NCI-H774 (cell line): ENCODE data around the gene GTF2F2.
"Not testable (repeated sequence)": the region's sequence is repeated elsewhere in the genome, so short reads cannot be mapped to it uniquely, and the experiment has no call there.

Source experiments
- DNase-seq: peaks from one replicate; lab custom pipeline; 2025; lab: John Stamatoyannopoulos, UW

The GTF2F2 gene

DNA sequence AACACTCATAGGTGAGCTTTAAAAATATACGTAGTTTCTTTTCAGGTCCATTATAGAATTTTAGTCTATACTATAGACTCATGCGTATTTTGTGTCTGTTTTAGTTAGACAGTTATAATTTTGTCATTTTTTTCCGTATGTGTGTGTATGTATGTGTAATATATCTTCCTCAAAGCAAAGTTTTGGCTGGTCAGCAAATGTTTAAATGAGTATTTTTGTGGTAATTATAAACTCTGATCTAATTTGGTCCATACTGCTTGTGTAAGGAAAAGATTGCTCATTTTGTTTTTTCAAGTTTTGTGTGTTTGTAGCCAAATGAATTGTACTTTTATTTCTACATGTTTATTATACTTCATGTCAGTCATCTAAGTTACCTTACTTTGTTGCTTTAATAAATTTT lies 60.0 kb downstream of the GTF2F2 start:
- no peak for DNase-seq

DNA sequence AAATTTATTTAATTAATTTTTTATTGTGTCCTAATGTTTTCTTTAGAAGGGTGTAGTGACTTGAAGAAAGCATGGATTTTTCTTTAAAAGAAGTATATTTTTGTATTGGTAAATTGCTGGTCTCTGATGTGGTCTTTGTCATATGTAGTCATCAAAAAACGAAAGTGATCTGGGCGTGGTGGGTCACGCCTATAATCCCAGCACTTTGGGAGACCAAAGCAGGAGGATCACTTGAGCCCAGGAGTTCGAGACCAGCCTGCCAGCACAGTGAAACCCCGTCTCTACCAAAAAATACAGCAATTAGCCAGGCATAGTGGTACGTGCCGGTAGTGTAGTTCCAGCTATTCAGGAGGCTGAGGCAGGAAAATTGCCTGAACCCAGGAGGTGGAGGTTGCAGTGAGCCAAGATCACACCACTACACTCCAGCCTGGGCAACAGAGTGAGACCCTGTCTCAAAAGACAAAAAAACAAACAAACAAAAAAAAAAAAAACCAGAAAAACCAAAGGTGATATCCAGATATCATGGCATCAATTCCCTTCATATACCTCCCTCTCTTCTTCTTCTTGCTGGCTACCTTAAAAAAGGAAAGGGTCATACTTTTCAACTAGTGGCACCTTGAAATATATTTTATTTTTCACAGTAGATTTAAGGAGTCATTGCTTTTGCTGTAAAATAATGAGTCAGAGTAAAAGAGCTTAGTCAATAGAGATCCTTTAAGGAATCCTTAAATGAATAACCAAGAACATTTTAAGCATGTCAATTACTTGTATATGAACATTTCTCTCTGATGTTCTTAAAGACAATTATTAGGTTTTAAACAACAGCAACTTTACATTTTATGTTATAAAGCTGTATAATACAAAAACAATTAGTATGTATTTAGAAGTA lies 60.6 kb downstream of the GTF2F2 start:
- DNase-seq, result no peak

DNA sequence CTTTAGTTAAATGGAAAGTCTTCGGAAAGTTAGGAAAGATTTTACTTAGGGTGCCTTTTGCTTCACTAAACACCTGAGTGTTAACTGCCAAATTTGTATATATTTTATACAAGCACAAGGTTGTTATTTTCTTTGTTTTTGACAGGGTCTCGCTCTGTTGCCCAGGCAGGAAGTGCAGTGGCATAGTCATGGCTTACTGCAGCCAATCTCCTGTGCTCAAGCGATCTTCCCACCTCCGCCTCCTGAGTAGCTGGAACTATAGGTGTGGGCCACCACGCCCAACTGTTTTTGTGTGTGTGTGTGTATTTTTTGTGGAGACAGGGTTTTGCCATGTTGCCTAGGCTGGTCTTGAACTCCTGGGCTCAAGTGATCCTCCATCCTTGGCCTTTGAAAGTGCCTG lies 64.4 kb downstream of the GTF2F2 start:
- DNase-seq, result no peak

DNA sequence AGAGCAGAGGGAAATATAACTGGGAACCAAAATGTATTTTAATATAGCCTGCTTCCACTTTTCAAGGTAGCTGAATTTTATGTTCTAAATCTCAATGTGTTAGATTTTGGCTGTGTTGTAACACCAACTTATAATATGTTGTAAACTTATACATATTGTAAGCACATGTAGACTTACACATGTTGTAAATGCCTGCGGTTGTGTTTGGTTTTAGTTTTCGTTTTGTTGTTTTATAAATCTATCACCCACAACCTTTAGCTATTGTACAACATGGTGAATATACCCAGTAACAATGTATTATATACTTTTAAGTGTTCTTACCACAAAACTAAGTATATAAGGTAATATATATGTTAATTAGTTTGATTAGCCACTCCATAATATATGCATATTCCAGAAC lies 65.0 kb downstream of the GTF2F2 start:
- DNase-seq, result no peak

DNA sequence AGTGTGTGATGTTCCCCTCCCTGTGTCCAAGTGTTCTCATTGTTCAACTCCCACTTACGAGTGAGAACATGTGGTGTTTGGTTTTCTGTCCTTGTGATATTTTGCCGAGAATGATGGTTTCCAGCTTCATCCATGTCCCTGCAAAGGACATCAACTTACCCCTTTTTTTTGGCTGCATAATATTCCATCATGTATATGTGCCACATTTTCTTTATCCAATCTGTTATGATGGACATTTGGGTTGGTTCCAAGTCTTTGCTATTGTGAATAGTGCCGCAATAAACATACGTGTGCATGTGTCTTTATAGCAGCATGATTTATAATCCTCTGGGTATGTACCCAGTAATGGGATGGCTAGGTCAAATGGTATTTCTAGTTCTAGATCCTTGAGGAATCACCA lies 68.8 kb downstream of the GTF2F2 start:
- not testable (repeated sequence) for DNase-seq

DNA sequence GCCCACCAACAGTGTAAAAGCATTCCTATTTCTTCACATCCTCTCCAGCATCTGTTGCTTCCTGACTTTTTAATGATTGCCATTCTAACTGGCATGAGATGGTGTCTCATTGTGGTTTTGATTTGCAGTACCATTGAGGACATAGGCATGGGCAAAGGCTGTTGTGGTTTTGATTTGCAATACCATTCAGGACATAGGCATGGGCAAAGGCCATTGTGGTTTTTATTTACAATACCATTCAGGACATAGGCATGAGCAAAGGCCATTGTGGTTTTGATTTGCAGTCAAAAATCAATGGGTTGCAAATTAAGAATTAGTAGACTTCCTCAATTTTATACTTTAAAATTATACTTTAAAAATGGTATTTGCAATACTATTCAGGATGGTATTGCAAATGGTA lies 69.2 kb downstream of the GTF2F2 start:
- DNase-seq, result not testable (repeated sequence)

DNA sequence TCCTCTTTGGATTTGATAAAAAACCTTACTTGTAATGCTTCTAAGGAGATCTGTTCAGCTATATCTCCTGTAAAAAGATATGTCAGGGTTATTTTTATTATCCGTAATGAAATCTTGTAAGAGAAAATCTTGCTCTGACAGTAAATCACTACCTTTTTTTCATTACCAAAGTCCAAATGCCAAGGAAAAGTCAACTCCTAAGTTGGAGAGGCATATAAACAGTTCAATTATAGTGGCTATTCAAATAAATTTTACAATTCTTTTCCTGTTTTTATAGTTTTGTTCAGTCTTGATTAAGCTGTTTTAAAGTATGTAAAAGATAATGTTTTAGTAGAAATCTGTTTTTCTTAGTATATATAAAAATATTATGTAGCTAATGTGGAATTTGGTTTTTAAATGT lies 71.6 kb downstream of the GTF2F2 start:
- DNase-seq, result no peak

DNA sequence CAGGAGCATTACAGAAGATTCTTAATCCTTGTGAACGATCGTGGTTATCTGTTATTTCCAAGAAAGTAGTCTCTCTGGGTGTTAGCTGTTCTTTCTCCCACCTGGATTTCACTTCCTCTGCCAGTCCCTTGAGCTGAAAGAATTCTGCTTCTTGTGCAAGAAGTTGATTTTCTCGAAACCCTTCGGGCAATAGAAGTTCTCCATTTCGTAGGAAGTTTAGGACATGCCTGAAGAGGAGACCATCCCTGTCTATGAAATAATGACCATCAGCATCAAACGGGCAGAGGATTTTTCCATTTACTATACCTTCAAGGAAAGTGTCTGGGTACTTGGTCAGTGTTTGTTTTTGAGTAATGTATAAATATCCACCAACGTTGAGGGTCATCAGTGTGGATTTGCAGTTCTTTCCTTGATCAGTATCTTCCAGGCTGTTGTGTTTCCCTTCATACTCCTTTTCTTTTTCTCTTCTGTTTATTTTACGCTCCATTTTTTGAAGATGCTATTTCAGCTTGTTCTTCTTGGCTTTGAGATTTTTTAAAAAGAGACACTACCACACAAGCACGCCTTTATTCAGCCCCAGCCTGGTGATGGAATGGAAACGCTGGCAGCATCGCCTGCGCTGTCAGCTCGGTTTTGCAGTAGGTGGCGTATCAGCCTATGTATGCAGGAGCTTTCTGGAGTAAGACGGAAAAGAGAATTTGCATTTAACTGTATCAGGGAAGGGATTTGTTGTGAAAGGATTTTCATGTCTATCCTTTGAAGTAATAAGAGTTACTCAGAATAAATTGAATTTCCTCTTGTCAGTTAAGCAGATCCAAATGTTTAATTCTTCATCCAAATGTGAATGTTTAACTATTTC lies 74.0 kb downstream of the GTF2F2 start:
- no peak for DNase-seq

DNA sequence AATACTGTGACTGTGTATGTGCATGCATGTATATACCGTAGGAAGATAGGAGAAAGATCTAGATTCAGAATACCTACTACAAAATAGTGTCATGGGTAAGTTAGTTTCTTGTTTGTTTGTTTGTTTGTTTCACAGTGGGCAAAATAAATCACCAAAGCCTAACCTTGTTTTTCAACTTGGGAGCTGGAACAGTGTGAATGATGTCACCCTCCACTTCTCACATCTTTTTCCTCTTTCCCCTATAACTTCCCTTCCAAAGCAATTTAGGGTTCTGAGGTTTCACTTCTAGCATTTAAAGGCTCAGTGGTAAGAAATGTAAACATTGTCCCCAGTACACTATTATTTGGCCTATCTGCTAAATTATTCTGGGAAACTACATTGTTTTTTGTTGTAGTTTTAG lies 75.1 kb downstream of the GTF2F2 start:
- DNase-seq, result no peak

DNA sequence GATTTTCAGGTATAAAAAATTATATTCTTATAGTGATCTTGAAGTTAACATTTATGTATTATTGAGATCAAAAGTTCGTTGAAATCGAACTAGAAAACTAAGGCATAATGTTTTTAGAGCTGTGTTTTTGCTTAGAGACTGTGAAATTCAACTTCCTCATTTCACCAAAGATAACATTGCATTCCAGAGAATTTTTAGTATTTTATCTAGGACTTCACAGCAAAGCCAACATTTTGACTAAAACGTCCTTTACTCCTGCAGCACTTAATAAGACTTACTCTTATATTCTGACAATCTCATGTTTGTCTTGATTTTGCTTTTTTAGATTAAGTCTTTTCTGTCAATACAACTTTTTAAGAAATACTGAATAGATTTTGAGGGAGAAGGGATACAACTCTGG lies 75.8 kb downstream of the GTF2F2 start:
- no peak for DNase-seq

DNA sequence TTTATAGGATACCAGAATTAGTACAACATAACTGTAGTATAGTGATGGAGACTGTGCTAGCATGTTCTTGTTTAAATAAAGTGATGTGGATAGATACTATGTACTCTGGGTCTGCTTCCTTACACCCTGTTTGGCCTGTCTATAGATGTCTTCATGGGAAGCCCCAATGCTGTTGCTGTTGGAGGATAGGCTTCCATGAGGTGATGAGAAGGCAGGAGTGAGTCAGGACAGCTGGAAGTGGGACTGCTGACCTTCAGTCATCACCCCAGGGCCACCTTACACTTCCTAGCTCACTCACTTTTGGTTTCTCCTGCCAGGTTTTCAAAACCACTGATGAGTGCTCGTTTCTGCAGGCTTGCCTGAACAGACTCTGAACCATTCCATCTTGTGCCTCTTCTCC lies 76.3 kb downstream of the GTF2F2 start:
- DNase-seq, result no peak

DNA sequence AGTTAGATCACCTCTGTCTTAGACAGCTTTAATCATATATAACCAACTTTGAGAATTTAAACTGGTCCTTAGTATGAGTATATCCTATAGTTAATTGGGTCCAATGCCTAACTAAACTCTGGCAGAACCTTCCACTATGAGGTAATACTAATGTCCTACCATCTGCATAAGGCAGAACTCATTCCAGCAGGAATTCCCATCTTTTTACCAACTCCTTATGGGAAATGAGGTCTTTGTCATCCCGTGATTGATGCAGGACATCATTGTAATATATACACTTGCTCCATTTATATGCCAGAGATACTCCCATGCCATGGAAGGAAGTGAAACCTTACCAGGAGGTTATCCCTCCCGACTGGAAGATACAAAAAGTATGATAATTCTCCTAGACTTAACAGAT lies 77.7 kb downstream of the GTF2F2 start:
- DNase-seq, result no peak

DNA sequence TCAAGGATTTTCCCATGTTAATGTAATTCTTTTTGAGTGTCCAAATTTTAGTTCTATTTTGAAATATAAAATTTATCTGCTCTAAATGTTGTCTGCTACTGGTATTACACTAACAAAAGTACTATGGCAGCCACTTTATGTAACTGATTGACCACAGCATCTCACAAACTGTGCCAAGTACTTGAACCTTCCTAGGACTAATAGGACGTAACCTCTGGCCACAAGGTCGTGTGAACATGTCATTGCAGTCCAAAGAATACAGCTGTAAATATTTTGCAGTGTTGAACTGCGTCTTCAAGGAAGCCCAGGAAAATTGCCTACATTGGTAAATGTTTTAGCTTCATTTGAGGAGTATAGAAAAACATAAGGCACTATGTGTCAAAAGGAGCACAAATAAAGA lies 78.6 kb downstream of the GTF2F2 start:
- DNase-seq, result no peak

DNA sequence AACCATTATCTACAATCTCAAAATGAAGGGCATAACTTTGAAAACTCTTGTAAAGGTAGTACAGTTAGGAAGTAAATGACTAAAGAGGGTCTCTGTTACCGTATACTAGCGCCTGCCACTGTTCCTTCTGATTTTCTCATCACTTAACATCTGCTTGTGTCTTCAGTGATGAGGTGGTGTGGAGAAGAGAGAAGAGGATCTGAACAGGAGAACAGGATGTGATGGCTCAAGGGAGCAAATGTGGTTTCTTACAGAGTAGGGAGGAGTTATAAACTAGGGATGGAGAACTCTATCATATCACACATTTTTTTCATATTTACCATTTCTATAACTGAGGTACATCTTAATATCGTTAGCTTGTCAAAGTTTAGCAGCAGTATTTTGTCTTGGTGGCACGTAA lies 79.4 kb downstream of the GTF2F2 start:
- DNase-seq, result no peak

DNA sequence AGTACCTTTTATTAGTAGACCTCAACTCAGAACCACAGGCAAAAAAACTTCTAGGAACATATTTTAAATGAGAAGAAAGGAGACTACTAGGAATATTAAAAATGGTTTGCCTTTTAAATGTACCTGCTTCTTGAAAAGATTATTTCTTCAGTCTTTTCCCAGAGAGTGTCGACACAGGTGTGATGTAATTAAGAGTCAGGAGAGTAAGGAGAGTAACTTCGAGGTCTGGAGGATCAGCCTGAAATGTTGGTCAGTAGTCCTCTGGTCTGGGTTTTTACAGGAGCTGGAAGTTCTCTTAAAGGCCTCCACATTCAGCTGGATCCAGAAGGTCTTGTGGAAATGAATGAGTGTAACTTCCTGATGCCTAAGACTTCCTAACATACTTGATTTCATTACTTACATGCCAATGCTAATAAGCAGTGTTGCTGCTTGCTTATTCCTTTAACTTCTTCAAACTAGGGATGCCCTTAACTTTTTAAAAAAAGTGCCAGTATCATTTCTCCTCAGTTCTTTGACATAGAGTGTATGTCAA lies 80.5 kb downstream of the GTF2F2 start, which contains the start of gene KCTD4:
KCTD4 (minus strand) TSS at position 345 of the 532 bp plus-strand sequence. CDS start 6,478 bp downstream, outside the sequence.
- DNase-seq, result no peak

DNA sequence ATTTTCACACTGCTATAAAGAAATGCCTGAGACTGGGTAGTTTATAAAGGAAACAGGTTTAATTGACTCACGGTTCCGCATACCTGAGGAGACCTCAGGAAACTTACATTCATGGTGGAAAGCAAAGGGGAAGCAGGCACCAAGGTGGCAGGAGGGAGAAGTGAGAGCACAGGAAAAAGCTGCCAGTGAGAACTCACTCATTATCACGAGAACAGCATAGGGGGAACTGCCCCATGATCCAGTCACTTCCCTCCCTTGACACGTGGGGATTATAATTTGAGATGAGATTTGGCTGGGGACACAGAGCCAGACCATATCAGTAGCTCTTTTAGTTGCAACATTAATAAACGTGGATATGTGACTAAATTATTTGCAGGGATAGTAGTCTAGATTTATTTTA lies 84.8 kb downstream of the GTF2F2 start:
- DNase-seq, result no peak

DNA sequence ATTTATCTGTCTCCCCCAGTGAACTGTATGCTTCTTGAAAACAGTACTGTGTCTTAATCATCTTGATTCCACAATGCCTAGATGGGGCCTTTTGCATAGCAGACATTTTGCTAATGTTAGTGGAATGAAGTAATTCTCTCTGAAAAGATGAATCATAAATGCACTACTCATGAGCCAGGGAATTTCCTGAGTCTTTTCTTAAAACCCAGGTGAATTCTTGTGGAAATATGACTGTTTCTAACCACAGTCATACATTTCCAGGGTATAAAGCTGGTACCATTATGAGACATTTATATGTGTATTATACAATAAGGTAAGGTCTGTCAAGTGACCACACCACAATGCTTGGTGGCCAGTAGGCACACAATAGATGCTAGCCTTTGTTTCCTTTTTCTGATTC lies 86.0 kb downstream of the GTF2F2 start:
- DNase-seq, result no peak

DNA sequence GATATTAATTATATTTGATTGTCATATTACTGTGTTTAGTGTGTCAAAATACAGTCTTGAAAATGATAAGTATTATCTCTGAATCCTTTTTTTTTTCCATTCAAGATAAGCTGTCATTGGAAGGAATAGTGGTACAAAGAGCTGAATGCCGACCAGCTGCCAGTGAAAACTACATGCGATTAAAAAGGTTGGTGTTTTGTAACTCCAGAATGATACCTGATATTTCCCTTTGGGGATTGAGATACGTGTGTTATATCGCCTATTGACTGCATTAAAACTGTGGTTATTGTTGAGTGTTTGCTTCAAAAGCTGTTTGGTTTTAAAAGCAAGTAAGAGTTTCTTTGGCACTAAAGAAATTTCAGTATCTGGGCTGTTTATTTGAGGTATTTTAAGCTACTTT lies 87.0 kb downstream of the GTF2F2 start:
- DNase-seq, result no peak

DNA sequence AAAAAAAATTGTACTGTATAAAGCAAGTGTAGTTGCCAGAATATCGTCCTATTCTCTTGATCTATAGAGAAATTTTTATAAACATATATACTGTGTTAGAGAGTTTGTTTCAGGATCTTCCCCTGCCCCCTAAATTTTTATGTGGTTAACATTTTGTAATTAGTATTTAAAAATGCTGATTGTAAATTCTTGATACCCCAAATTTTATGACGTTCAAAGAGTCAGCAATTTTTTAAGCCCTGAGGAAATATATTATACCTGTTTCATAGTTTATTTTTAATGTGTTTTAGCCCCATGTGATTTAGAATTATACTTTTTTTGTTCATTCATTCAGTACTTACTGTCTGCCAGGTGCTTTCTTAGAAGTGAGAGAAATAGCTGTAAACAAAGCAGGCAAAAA lies 87.8 kb downstream of the GTF2F2 start:
- no peak for DNase-seq

DNA sequence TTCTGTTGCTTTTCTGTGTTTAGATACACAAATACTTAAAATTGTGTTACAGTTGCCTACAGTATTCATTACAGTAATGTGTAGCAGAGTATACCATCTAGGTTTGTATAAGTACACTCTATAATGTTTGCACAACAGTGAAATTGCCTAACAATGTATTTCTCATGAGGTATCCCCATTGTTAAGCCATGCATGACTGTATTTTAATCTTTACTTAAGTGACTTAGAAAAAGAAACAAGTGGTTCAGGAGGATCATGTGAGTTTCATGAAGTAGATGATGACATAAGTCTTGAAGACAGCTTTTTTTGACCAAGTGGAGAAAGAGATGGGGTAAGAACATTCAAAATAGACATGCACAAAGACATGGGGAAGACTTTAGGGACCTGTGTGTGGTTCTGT lies 88.9 kb downstream of the GTF2F2 start:
- no peak for DNase-seq

DNA sequence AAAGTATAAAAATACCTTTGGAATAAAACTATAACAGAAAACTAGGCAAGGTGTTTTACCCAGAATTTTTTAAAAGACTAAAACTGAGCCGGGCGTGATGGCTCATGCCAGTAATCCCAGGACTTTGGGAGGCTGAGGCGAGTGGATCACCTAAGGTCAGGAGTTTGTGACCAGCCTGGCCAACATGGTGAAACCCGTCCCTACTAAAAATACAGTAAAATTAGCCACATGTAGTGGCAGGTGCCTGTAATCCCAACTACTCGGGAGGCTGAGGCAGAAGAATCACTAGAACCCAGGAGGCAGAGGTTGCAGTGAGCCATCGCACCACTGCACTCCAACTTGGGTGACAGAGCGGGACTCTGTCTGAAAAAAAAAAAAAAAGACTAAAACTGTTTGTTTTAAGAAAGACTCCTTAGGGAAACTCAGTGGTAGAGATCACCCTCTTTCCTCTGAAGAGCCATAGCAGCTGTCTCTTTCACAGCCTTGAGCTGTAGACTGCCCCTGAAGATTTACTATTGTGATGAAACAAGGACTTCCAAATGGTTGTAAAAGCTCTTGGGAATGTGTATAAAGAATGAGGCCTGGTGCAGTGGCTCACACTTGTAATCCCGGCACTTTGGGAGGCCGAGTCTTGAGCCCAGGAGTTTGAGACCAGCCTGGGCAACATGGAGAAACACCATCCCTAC lies 95.2 kb downstream of the GTF2F2 start:
- DNase-seq, result no peak

DNA sequence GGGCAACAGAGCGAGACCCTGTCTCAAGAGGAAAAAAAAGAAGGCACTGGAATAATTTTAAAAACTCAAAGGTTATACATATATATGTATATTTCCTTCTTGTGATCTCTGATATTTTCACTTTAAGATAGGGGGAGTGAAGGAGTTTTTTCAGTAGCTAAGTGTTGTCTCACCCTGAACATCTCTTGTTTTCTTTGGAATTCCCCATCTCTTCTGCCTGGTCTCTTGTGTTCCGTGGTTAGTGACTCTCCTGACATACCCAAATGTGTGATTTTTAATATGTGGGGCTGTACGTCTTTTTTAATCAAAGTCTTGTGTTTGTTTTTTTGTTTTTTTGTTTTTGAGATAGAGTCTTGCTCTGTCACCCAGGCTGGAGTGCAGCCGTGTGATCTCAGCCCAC lies 95.9 kb downstream of the GTF2F2 start:
- no peak for DNase-seq
